Measurements from ENCODE around the gene NPLOC4.
"Not testable (repeated sequence)": the region's sequence is repeated elsewhere in the genome, so short reads cannot be mapped to it uniquely, and the experiment has no call there.

The NPLOC4 gene

GRCh38 chr17:81532490-81533287 lies 104.2 kb downstream of the NPLOC4 start:
- no peak for DNase-seq (ENCODE audit: low read depth)

- not testable (repeated sequence) for DNase-seq (ENCODE audit: low read depth)
Observed at GRCh38 chr17:81531998-81532404, 104.9 kb downstream of the NPLOC4 start.

GRCh38 chr17:81531013-81531412 lies 105.9 kb downstream of the NPLOC4 start:
- not testable (repeated sequence) for DNase-seq (ENCODE audit: low read depth)

GRCh38 chr17:81529437-81529803 lies 107.5 kb downstream of the NPLOC4 start:
- DNase-seq (ENCODE audit: low read depth): no peak

DNA sequence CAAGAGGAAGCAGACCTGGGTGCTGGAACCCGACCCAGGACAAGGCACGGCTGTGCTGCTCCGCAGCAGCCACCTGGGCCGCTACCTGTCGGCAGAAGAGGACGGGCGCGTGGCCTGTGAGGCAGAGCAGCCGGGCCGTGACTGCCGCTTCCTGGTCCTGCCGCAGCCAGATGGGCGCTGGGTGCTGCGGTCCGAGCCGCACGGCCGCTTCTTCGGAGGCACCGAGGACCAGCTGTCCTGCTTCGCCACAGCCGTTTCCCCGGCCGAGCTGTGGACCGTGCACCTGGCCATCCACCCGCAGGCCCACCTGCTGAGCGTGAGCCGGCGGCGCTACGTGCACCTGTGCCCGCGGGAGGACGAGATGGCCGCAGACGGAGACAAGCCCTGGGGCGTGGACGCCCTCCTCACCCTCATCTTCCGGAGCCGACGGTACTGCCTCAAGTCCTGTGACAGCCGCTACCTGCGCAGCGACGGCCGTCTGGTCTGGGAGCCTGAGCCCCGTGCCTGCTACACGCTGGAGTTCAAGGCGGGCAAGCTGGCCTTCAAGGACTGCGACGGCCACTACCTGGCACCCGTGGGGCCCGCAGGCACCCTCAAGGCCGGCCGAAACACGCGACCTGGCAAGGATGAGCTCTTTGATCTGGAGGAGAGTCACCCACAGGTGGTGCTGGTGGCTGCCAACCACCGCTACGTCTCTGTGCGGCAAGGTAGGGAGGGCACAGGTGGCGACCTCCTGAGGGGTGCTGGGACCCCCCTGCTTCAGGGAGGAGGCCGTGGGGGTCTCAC lies 108.1 kb downstream of the NPLOC4 start:
- no peak for DNase-seq (ENCODE audit: low read depth)

DNA sequence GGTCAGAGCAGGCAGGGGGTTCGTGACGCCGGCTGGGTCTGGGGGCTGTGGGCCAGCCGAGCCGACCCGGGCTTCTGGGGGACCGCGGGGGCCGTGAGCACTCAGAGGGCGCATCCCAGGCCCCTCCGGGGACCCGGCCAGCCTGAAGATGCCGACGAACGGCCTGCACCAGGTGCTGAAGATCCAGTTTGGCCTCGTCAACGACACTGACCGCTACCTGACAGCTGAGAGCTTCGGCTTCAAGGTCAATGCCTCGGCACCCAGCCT lies 108.6 kb downstream of the NPLOC4 start:
- DNase-seq (ENCODE audit: low read depth): no peak

- DNase-seq (ENCODE audit: low read depth): no peak
Observed at GRCh38 chr17:81527591-81528383, 109.1 kb downstream of the NPLOC4 start, which contains the start of gene FSCN2. Gene FSCN2 (plus strand): TSS chr17:81528377. CDS start chr17:81528532, 155 bp downstream.

- no peak for DNase-seq (ENCODE audit: low read depth)
Observed at GRCh38 chr17:81526662-81527571, 110.0 kb downstream of the NPLOC4 start.

- no peak for DNase-seq (ENCODE audit: low read depth)
Observed at GRCh38 chr17:81524865-81525159, 112.1 kb downstream of the NPLOC4 start.

GRCh38 chr17:81524039-81524864 lies 112.7 kb downstream of the NPLOC4 start:
- DNase-seq (ENCODE audit: low read depth): no peak

- no peak for DNase-seq (ENCODE audit: low read depth)
Observed at GRCh38 chr17:81523402-81524038, 113.4 kb downstream of the NPLOC4 start.

- no peak for DNase-seq (ENCODE audit: low read depth)
Observed at GRCh38 chr17:81522491-81523401, 114.2 kb downstream of the NPLOC4 start.

DNA sequence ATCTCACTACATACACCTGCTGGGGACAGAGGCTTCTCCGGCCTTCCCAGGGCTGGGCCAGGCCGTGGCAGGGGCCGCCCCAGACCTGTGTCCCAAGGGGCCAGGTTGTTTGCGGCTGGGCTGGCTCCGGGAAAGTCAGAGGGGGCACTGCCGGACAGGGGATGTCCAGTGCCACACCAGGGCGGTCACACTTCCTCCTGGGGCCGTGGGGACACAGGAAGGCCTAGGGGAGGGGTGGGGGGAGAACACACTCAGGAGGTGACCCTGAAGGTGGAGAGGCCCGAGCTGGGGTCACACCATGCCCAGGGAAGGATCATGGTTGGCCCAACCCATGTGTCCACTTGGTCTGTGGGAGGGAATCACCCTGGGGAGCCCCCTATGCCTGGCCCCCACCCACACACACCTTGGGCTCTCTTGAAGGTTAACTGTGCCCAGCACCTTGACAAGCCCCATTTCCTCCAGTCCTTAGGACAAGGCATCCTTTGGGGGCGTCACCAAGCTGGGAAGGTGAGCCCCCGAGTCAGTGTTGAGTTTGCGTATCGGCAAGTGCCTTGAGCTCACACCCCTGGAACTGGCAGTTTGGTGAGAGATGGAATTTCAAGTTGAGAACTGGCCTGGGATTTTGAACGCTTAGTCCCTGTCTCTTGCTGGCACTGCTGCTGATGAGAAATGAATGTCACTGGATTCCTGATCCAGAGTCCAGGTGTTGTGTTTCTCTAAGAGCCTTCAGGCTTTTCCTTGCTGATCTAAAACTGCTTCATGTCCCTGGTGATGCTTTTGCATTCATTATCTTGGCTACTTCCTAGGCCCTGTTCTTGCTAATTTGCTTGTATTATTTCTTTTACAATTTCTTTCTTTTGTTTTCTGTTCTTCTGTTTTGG lies 116.7 kb downstream of the NPLOC4 start:
- no peak for DNase-seq (ENCODE audit: low read depth)

DNA sequence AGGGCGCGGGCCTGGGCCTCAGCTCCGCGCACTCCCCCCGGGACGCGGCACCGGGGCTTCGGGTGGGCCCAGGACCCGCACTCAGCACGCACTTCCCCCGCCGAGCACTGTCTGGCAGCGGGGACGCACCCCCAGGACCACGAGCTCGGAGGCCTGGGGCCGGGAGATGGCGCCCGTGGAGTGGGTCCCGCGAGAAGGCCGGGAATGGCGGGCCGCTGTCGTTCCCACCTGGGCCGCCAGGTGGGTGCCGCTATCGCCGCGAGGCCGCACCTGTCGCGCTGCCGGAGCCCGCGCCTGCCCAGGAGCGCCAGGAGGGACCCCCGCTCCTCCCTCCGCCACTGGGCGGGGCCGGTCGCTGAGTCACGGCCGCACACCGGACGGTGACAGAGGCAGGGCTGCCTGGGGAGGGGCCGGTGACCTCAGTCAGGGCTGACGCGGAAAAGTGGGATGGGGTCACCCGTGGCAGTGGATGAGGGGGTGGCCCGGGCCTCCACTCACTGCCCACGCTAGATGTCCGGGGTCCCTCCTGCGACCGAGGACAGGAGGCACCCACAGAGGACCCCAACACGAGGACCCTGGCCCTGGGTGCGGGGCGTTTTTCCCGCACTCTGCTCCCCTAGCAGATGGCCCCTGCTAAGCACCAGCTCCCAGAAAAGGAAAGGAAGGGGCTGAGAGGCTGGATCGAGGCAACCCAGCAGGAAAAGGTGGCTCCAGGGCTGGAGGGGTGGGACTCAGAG lies 117.5 kb downstream of the NPLOC4 start:
- DNase-seq (ENCODE audit: low read depth): peak; percentile 35

GRCh38 chr17:81518785-81519283 lies 118.1 kb downstream of the NPLOC4 start:
- no peak for DNase-seq (ENCODE audit: low read depth)

- no peak for DNase-seq (ENCODE audit: low read depth)
Observed at GRCh38 chr17:81518113-81518784, 118.7 kb downstream of the NPLOC4 start.
